ENCODE measurements around the gene CCDC88B. TPM values are rescaled to one million over a fixed set of nuclear protein-coding genes. Genes with fewer than 3 reads are reported as not detected.

CCDC88B gene
- total and polyA plus RNA-seq, 9 of the 15 experiments (the other 6 are each of a cell fraction or from before 2014, with no cell fraction given), result 0.13 to 18.1 (median 7.9) TPM

- peak within 1 kb of the TSS; percentile 34 for H3K4me3 ChIP-seq
- H3K4me2 ChIP-seq (ENCODE audit: insufficient read depth, low read length), result peak within 1 kb of the TSS; percentile 88
- no peak for FAIRE-seq
- ATAC-seq, result no peak
- WGBS (ENCODE audit: insufficient coverage, low coverage, missing lambda C conversion rate), result 41% methylated on average over 44 of the region's 54 CpGs
- 0 out of 3 replicates have a peak, but pooled peaks cover 4% of the 10 kb centered on the region for H3K79me2 ChIP-seq (ENCODE audit: control insufficient read depth, insufficient read depth, low read length)
- no peaks in the 10 kb centered on the region; the same call in 1 of the 2 replicates for H4K20me1 ChIP-seq (replicated peaks; ENCODE audit: control insufficient read depth, insufficient read depth, low read length)
- H3K27ac ChIP-seq (ENCODE audit: extremely low read depth, low read depth, low read length), result no peak within 1 kb of the TSS; the same call in 2 of the 3 replicates
- no peaks in the 10 kb centered on the region for H3K9me1 ChIP-seq (ENCODE audit: control insufficient read depth, insufficient read depth, low read length)
- ChIA-PET POLR2A (interaction anchor here (0.6 to 5.8 kb wide), 7 partner anchors 18 to 448 kb away, joined by 3 to 68 read pairs (median 5); partner anchors contain the start of genes FERMT3, PRDX5 and STIP1), CTCF (ENCODE audit: low intra/inter-chr PET ratio) (interaction anchor here (0.9 to 2.2 kb wide), 2 partner anchors 49 to 94 kb away, joined by 3 to 9 read pairs; partner anchors contain the start of gene FERMT3)
- H2AFZ ChIP-seq (ENCODE audit: low read depth, low read length), result peak within 1 kb of the TSS; percentile 93
- in situ Hi-C loops (cut with MboI), result no loop called here
- intact Hi-C loops (cut with micrococcal nuclease), result loop anchor here (5.0 to 10.0 kb wide), 3 partner anchors 55 to 465 kb away; partner anchors contain the start of genes FKBP2, MARK2, PPP1R14B and STIP1
- no peaks in the 10 kb centered on the region for H3K36me3 ChIP-seq (ENCODE audit: control insufficient read depth, insufficient read depth, low read length)
- H3K9ac ChIP-seq (ENCODE audit: insufficient read depth in 1 of 2, low read depth in 2 of 2, low read length in 2 of 2), result peak within 1 kb of the TSS; percentile 55 to 94
- DNase-seq (ENCODE audit: extremely low read depth in 1 of 4, low spot score in 3 of 4), result no peak
- H3K9me3 ChIP-seq (replicated peaks; ENCODE audit: control insufficient read depth, insufficient read depth, low read depth, low read length), result no peaks in the 10 kb centered on the region
- no TSS peak for BruUV-seq (replicated peaks)
- peaks cover 16 to 54% of the 10 kb centered on the region in 2 experiments for H3K4me1 ChIP-seq (replicated peaks in 1 of 2; ENCODE audit: control insufficient read depth in 2 of 2, insufficient read depth in 2 of 2, low read length in 2 of 2)
- H3K27me3 ChIP-seq (ENCODE audit: control insufficient read depth in 2 of 2, insufficient read depth in 2 of 2, low read length in 2 of 2), result peaks cover 31 to 32% of the 10 kb centered on the region in 2 experiments
- TF ChIP-seq, protein P1, sequence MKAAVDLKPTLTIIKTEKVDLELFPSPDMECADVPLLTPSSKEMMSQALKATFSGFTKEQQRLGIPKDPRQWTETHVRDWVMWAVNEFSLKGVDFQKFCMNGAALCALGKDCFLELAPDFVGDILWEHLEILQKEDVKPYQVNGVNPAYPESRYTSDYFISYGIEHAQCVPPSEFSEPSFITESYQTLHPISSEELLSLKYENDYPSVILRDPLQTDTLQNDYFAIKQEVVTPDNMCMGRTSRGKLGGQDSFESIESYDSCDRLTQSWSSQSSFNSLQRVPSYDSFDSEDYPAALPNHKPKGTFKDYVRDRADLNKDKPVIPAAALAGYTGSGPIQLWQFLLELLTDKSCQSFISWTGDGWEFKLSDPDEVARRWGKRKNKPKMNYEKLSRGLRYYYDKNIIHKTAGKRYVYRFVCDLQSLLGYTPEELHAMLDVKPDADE (conservative IDR thresholded peaks at IDR 0.05; ENCODE audit: control insufficient read depth, low read depth, low read length), result peak; percentile 14; the same call in 1 of the 2 replicates
- no peak for TF ChIP-seq HNRNPK (IDR thresholded peaks at IDR 0.05; ENCODE audit: low read depth, low read length, poor library complexity, severe bottlenecking)
- TF ChIP-seq DMBX1 (CRISPR knock-in tag; IDR thresholded peaks at IDR 0.05; ENCODE audit: borderline replicate concordance), result no peak
- TF ChIP-seq DACH1 (IDR thresholded peaks at IDR 0.05; ENCODE audit: partially characterized antibody), result no peak
- no peak for TF ChIP-seq NUFIP1 (IDR thresholded peaks at IDR 0.05; ENCODE audit: partially characterized antibody)
- 0 out of 2 replicates have a peak, but pooled peaks have one; percentile 33 for TF ChIP-seq NR3C1 (CRISPR knock-in tag; IDR thresholded peaks at IDR 0.05)
- TF ChIP-seq, protein P2, sequence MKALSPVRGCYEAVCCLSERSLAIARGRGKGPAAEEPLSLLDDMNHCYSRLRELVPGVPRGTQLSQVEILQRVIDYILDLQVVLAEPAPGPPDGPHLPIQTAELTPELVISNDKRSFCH (CRISPR knock-in tag; IDR thresholded peaks at IDR 0.05), result no peak
- TF ChIP-seq, protein P2 (tag; IDR thresholded peaks at IDR 0.05), result no peak
- TF ChIP-seq KAT8 (IDR thresholded peaks at IDR 0.05; ENCODE audit: low read depth), result no peak
- TF ChIP-seq ZNF408 (CRISPR knock-in tag; IDR thresholded peaks at IDR 0.05; ENCODE audit: low read depth), result no peak
- TF ChIP-seq HEY1 (CRISPR knock-in tag; IDR thresholded peaks at IDR 0.05; ENCODE audit: borderline replicate concordance), result no peak
- TF ChIP-seq SAFB (IDR thresholded peaks at IDR 0.05; ENCODE audit: borderline replicate concordance, low read depth, low read length), result 0 out of 2 replicates have a peak, but pooled peaks have one; percentile 57
- no peak for TF ChIP-seq ZNF655 (CRISPR knock-in tag; IDR thresholded peaks at IDR 0.05)
- no peak for TF ChIP-seq YY1 (IDR thresholded peaks at IDR 0.05; ENCODE audit: borderline replicate concordance in 1 of 3, control insufficient read depth in 1 of 3, extremely low read depth in 1 of 3, insufficient read depth in 3 of 3, insufficient read length in 1 of 3, insufficient replicate concordance in 2 of 3, low read depth in 1 of 3, low read length in 2 of 3)
- no peak for TF ChIP-seq ZNF740 (CRISPR knock-in tag; IDR thresholded peaks at IDR 0.05)
- no peak for TF ChIP-seq ZNF740 (tag; IDR thresholded peaks at IDR 0.05)
Observed at GRCh38 chr11:64299847-64300648, 40.0 kb upstream of the CCDC88B start, which contains the start of gene CATSPERZ. TSS of gene CATSPERZ (plus strand) at chr11:64300358. CDS start at chr11:64300411, 53 bp downstream.
